HFF-Myc (cell line): Measurements from ENCODE around the gene ZC3HAV1.

Experiments used
- DNase-seq: peaks from one replicate; pipeline ENCODE4 v3.0.0-alpha.2; 2011; ENCODE audit warnings: low read depth; ENCODE audit errors: extremely low read depth
- H3K4me3 ChIP-seq: replicated peaks from 2 replicates; pipeline ENCODE4 v1.5.1; 2011; ENCODE audit warnings: low read depth, mild to moderate bottlenecking, control low read depth, low read length
- TF ChIP-seq, protein P1 (sequence below): IDR thresholded peaks from 2 replicates; pipeline ENCODE4 v1.5.1; 2012; ENCODE audit warnings: mild to moderate bottlenecking, low read depth, low read length, control low read depth; ENCODE audit errors: missing control alignments

Gene ZC3HAV1

DNA sequence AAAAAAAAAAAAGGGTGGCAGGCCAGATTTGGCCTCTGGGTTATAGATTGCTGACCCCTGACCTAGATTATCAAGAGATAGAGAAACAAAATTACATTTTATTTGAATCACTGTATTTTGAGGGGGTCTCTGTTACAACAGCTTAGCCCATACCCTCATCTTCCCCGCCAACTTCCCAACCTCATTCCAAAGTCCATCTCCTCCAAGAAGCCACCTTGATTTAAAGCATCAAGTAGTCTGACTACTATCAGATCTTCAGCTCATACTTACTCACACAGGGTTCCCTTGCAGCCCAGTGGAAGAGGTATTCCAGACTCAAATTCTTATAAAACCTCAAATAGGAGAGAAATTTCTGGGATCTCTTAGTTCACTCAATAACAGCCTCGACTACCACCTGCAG lies 20.4 kb downstream of the ZC3HAV1 start:
- TF ChIP-seq, protein P1, sequence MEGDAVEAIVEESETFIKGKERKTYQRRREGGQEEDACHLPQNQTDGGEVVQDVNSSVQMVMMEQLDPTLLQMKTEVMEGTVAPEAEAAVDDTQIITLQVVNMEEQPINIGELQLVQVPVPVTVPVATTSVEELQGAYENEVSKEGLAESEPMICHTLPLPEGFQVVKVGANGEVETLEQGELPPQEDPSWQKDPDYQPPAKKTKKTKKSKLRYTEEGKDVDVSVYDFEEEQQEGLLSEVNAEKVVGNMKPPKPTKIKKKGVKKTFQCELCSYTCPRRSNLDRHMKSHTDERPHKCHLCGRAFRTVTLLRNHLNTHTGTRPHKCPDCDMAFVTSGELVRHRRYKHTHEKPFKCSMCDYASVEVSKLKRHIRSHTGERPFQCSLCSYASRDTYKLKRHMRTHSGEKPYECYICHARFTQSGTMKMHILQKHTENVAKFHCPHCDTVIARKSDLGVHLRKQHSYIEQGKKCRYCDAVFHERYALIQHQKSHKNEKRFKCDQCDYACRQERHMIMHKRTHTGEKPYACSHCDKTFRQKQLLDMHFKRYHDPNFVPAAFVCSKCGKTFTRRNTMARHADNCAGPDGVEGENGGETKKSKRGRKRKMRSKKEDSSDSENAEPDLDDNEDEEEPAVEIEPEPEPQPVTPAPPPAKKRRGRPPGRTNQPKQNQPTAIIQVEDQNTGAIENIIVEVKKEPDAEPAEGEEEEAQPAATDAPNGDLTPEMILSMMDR, result no peak
- no peak for DNase-seq
- no peak overlapping the region for H3K4me3 ChIP-seq

DNA sequence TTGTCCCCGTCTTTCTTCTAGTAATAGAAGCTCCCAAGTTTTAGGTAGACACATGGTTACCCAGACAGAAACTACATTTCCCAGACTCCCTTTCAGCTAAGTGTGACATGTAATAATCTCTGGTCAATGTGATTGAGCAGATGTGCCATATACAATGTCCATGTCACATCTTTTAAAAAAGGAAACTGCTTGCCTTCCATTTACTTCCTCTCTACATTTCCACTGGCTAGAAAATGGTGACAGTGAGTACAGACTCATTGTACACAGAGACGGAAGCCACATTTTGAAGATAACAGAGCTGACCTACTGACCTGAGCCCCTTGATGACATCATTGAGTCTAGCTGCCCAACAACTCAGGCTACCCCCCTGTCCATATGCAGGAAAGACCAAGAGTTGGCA lies 21.3 kb downstream of the ZC3HAV1 start:
- no peak for DNase-seq
- H3K4me3 ChIP-seq, result no peak overlapping the region
- TF ChIP-seq, protein P1, result no peak

DNA sequence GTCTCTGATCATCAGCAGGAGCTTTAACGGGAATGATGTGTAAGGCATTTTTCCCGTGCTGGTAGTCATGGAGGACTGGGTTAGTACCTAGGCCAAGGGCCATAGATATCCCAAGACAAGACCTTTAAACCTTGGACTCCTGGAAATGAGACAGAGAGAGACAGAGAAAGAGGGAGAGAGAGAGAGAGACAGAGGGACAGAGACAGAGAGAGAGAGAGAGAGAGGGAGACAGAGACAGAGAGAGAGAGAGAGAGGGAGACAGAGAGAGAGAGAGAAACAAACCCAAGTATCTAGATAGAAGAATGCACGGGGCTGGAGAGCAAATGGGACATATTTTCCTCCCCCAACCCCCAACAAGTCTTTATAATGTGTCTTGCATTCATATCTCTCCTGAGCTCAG lies 22.3 kb downstream of the ZC3HAV1 start:
- H3K4me3 ChIP-seq, result no peak overlapping the region
- TF ChIP-seq, protein P1, result no peak
- DNase-seq, result no peak

DNA sequence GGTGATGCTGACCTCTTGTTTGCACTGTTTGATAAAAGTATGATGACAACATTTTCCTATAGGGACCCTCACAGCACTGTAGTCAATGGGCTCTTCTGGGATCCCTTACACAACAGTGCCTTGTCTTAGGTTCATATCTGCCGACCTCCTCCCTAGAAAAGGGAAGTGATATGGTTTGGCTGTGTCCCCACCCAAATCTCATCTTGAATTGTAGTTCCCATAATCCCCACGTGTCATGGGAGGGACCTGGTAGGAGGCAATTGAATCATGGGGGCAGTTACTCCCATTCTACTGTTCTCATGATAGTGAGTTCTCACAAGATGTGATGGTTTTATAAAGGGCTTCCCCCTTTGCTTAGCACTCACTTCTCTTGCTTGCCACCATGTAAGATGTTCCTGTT lies 23.1 kb downstream of the ZC3HAV1 start:
- TF ChIP-seq, protein P1, result no peak
- no peak overlapping the region for H3K4me3 ChIP-seq
- DNase-seq, result no peak

DNA sequence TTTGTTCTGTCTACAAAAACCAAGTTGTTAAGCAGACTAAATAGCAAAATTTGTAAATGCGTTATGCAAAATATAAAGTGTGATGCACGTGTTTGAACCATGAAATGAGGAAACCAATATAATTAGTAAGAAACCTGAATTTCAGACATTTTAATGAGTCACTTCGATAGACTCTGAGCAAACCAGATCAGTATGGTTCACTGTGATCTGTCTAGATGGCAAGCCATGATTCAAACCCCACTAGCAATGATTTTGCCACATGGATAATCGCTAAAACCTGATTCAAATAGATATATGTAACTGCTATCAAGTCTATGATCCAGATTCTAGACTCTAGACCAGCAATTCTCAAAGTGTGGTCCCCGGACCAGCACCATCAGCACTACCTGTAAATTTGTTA lies 24.8 kb downstream of the ZC3HAV1 start:
- TF ChIP-seq, protein P1, result no peak
- H3K4me3 ChIP-seq, result no peak overlapping the region
- no peak for DNase-seq

DNA sequence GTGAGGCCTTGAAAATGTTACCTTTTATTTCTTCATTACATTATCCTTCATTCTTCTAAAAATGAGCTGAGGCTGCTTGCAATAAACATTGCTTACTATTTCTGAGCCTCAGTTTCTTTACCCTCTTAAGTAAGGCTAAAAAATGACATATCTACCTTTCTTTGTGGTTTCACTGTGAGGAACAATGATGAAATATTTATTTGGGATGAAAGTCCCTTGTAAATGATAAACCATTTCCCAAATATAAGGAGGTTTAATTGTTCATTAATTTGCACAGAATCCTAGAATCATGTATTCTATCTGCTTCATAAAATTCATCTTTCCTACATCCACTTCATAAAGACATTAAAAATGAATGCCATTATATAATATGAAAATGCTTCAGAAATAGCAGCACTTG lies 27.9 kb downstream of the ZC3HAV1 start:
- H3K4me3 ChIP-seq, result no peak overlapping the region
- no peak for DNase-seq
- TF ChIP-seq, protein P1, result no peak

DNA sequence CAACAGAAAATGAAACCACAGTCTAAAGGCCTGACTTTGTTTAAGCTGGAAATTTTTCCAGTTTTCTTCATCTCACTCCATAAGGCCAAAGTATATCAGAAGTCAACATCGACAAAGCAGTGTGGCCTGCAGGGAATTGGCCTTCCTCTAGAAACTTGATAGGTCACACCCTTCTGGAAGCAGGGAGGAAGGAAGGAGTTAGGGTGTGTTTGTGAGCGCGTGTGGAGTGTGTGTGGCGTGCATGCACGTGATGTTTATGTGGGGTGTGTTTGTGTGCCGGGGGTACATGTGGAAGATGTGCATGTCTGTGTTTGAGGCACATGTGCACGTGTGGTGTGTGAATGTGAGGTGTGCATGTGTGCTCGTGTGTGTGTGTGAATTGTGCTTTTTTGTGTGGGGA lies 28.6 kb downstream of the ZC3HAV1 start:
- no peak overlapping the region for H3K4me3 ChIP-seq
- DNase-seq, result no peak
- TF ChIP-seq, protein P1, result no peak
